GM23338 (cell line): Measurements from ENCODE around the gene AP1G1. TPM values are rescaled to one million over a fixed set of nuclear protein-coding genes. Genes with fewer than 3 reads are reported as not detected.

Experiments
- ATAC-seq: fragments of 200-7000 bp; cut with Tn5 transposase; 3 replicates; pipeline ENCODE4 v1.9.1; 2020
- DNase-seq: peaks from one replicate; pipeline ENCODE4 v3.0.0-alpha.2; 2015; ENCODE audit warnings: low spot score
- H2AFZ ChIP-seq: fragments of 200-600 bp; sonication (generic); 2 replicates; pipeline ENCODE4 v1.8.0; 2016; ENCODE audit warnings: antibody characterized with exemption, mild to moderate bottlenecking, moderate library complexity
- H3F3A ChIP-seq: fragments of 200-600 bp; sonication (generic); replicated peaks from 2 replicates; pipeline ENCODE4 v1.8.0; 2017; ENCODE audit warnings: antibody characterized with exemption, mixed run types, low read depth
- H3K27ac ChIP-seq: fragments of 200-600 bp; sonication (generic); 2 replicates; pipeline ENCODE4 v1.6.1; 2016; ENCODE audit warnings: low read depth
- H3K27me3 ChIP-seq: fragments of 200-600 bp; sonication (generic); 2 replicates; pipeline ENCODE4 v1.8.0; 2016; ENCODE audit warnings: mild to moderate bottlenecking, mixed run types, moderate library complexity; ENCODE audit not compliant: insufficient read depth
- H3K36me3 ChIP-seq: fragments of 200-600 bp; sonication (generic); 2 replicates; pipeline ENCODE4 v1.8.0; 2016; ENCODE audit warnings: mild to moderate bottlenecking; ENCODE audit not compliant: insufficient read depth
- H3K4me1 ChIP-seq: fragments of 200-600 bp; sonication (generic); 2 replicates; pipeline ENCODE4 v1.8.0; 2016; ENCODE audit warnings: mild to moderate bottlenecking, moderate library complexity; ENCODE audit not compliant: insufficient read depth
- H3K4me2 ChIP-seq: fragments of 200-600 bp; sonication (generic); 2 replicates; pipeline ENCODE4 v1.7.1; 2017; ENCODE audit warnings: mixed run types
- H3K4me3 ChIP-seq: fragments of 200-600 bp; sonication (generic); 2 replicates; pipeline ENCODE4 v1.6.1; 2016; ENCODE audit warnings: mixed run types
- H3K79me2 ChIP-seq: fragments of 200-600 bp; sonication (generic); replicated peaks from 2 replicates; pipeline ENCODE4 v1.8.0; 2017; ENCODE audit warnings: mild to moderate bottlenecking; ENCODE audit not compliant: insufficient read depth
- H3K9me2 ChIP-seq: fragments of 200-600 bp; sonication (generic); 2 replicates; pipeline ENCODE4 v1.8.0; 2017; ENCODE audit not compliant: insufficient read depth
- H4K20me1 ChIP-seq: fragments of 200-600 bp; sonication (generic); replicated peaks from 2 replicates; pipeline ENCODE4 v1.8.0; 2017; ENCODE audit warnings: mild to moderate bottlenecking; ENCODE audit not compliant: insufficient read depth
- H3K27ac Mint-ChIP-seq: 2 replicates; pipeline ENCODE4 v1.8.0; 2020; ENCODE audit warnings: inconsistent platforms, mild to moderate bottlenecking, moderate library complexity, mixed read lengths
- H3K27me3 Mint-ChIP-seq: 3 replicates; pipeline ENCODE4 v1.8.0; 2022; ENCODE audit warnings: low read depth, mild to moderate bottlenecking, moderate library complexity, mixed read lengths, inconsistent platforms; ENCODE audit not compliant: insufficient read depth, poor library complexity
- H3K36me3 Mint-ChIP-seq: 3 replicates; pipeline ENCODE4 v1.8.0; 2021; ENCODE audit warnings: low read depth, mild to moderate bottlenecking, inconsistent platforms, moderate library complexity, mixed read lengths
- H3K4me1 Mint-ChIP-seq: 3 replicates; pipeline ENCODE4 v1.8.0; 2020; ENCODE audit warnings: mild to moderate bottlenecking, inconsistent platforms, mixed read lengths
- H3K4me3 Mint-ChIP-seq: 3 replicates; pipeline ENCODE4 v1.8.0; 2021; ENCODE audit warnings: moderate library complexity, mild to moderate bottlenecking, inconsistent platforms, mixed read lengths
- H3K9me3 Mint-ChIP-seq: 3 replicates; pipeline ENCODE4 v1.8.0; 2020; ENCODE audit warnings: moderate library complexity, mild to moderate bottlenecking, inconsistent platforms, mixed read lengths
- CREB1 ChIP-seq: fragments of 250-450 bp; sonication (Bioruptor Pico); IDR thresholded peaks from 2 replicates; pipeline ENCODE4 v1.5.0; 2020; ENCODE audit warnings: low read depth, mild to moderate bottlenecking, moderate library complexity
- EZH2 ChIP-seq: fragments of 200-600 bp; sonication (generic); IDR thresholded peaks from one replicate; pipeline ENCODE4 v1.8.0; 2017; ENCODE audit warnings: antibody characterized with exemption, mild to moderate bottlenecking, low read depth; ENCODE audit not compliant: unreplicated experiment
- JUNB ChIP-seq: IDR thresholded peaks from one replicate; pipeline ENCODE4 v1.6.1; 2016; ENCODE audit warnings: antibody characterized with exemption; ENCODE audit not compliant: unreplicated experiment
- REST ChIP-seq: IDR thresholded peaks from one replicate; pipeline ENCODE4 v1.6.1; 2018; ENCODE audit warnings: antibody characterized with exemption; ENCODE audit not compliant: unreplicated experiment
- STAT1 ChIP-seq: IDR thresholded peaks from one replicate; pipeline ENCODE4 v1.6.1; 2016; ENCODE audit warnings: antibody characterized with exemption; ENCODE audit not compliant: unreplicated experiment
- polyA plus RNA-seq: library from polyadenylated mRNA; unstranded; fragments of >200 nt; fragmentation: Nextera tagmentation; extraction: Ambion mirVana; gene quantifications from 2 replicates; pipeline ENCODE4 v1.2.1, GENCODE V29; 2016
- total RNA-seq: library from RNA; depleted of rRNA; stranded (reverse); fragments of >200 nt; shearing (Covaris generic); gene quantifications from 2 replicates; pipeline ENCODE4 v1.2.3, GENCODE V29; 2014
- TF ChIP-seq, protein P1 (sequence below): IDR thresholded peaks from 2 replicates; pipeline ENCODE4 v1.6.1; 2016; ENCODE audit warnings: antibody characterized with exemption
- TF ChIP-seq, protein P2 (sequence below): fragments of 250-450 bp; sonication (Bioruptor Pico); IDR thresholded peaks from 2 replicates; pipeline ENCODE4 v1.5.0; 2020; ENCODE audit warnings: mild to moderate bottlenecking, moderate library complexity

AP1G1 gene
- total and polyA plus RNA-seq, 2 experiments from 2014 or later, result 16.3 to 73.3 TPM

- no peaks in the 10 kb centered on the region for H3K9me3 Mint-ChIP-seq
- H3K27ac Mint-ChIP-seq, result no peak overlapping the region
- H3K4me3 ChIP-seq, result no peak overlapping the region
- H4K20me1 ChIP-seq, result no peaks in the 10 kb centered on the region
- H3K27me3 ChIP-seq, result no peaks in the 10 kb centered on the region
- H3K36me3 Mint-ChIP-seq, result no peaks in the 10 kb centered on the region
- H2AFZ ChIP-seq, result 0 out of 2 replicates have a peak overlapping the region, but pooled peaks have one; percentile 68
- peaks cover 3% of the 10 kb centered on the region for H3K27me3 Mint-ChIP-seq
- H3K9me2 ChIP-seq, result no peaks in the 10 kb centered on the region
- no peaks in the 10 kb centered on the region for H3K4me1 Mint-ChIP-seq
- no peak overlapping the region for H3K4me3 Mint-ChIP-seq
- DNase-seq (no peak), ATAC-seq (no peak)
- H3K4me1 ChIP-seq, result no peaks in the 10 kb centered on the region
- H3K79me2 ChIP-seq, result no peaks in the 10 kb centered on the region
- no peak overlapping the region for H3K27ac ChIP-seq
- no peaks in the 10 kb centered on the region for H3F3A ChIP-seq
- H3K4me2 ChIP-seq, result no peak overlapping the region
- no peak for TF ChIP-seq EZH2
- TF ChIP-seq, protein P1, sequence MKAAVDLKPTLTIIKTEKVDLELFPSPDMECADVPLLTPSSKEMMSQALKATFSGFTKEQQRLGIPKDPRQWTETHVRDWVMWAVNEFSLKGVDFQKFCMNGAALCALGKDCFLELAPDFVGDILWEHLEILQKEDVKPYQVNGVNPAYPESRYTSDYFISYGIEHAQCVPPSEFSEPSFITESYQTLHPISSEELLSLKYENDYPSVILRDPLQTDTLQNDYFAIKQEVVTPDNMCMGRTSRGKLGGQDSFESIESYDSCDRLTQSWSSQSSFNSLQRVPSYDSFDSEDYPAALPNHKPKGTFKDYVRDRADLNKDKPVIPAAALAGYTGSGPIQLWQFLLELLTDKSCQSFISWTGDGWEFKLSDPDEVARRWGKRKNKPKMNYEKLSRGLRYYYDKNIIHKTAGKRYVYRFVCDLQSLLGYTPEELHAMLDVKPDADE, result no peak
- no peaks in the 10 kb centered on the region for H3K36me3 ChIP-seq
Observed at GRCh38 chr16:71837150-71837549, 28.5 kb upstream of the AP1G1 start.

DNA sequence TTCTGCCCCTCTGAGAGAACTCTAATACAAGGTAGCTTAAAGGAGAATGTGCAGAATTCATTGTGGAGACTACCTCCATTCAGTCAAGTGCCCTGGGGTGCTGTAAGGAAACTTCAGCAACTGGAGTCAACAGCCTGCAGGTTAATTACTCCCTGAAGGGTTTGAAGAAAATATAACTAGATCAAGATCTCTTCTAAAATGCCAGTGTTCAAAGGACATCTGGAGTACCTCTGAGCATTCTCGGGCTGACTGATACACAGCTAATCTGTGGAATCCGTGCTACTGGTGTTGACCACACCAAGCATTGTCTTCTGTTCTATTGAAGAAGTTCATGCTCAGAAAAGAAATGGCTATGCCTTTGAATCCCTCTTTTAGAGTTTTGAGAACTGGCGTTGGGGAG, 25.7 kb upstream of the AP1G1 start:
- Histone ChIP-seq H3K4me3 (no peak overlapping the region), H3K79me2 (no peaks in the 10 kb centered on the region), H3K27ac (no peak overlapping the region), H4K20me1 (no peaks in the 10 kb centered on the region), H3K27me3 (no peaks in the 10 kb centered on the region), H3K36me3 (no peaks in the 10 kb centered on the region), H3K9me2 (no peaks in the 10 kb centered on the region), H2AFZ (no peak overlapping the region), H3K4me1 (no peaks in the 10 kb centered on the region), H3F3A (no peaks in the 10 kb centered on the region), H3K4me2 (no peak overlapping the region)
- no peak for ATAC-seq
- no peak overlapping the region for H3K27ac Mint-ChIP-seq
- no peak for DNase-seq
- no peak for TF ChIP-seq JUNB
- no peak for TF ChIP-seq CREB1
- TF ChIP-seq, protein P1, result no peak
- no peak for TF ChIP-seq STAT1
- no peak for TF ChIP-seq REST
- TF ChIP-seq, protein P2, sequence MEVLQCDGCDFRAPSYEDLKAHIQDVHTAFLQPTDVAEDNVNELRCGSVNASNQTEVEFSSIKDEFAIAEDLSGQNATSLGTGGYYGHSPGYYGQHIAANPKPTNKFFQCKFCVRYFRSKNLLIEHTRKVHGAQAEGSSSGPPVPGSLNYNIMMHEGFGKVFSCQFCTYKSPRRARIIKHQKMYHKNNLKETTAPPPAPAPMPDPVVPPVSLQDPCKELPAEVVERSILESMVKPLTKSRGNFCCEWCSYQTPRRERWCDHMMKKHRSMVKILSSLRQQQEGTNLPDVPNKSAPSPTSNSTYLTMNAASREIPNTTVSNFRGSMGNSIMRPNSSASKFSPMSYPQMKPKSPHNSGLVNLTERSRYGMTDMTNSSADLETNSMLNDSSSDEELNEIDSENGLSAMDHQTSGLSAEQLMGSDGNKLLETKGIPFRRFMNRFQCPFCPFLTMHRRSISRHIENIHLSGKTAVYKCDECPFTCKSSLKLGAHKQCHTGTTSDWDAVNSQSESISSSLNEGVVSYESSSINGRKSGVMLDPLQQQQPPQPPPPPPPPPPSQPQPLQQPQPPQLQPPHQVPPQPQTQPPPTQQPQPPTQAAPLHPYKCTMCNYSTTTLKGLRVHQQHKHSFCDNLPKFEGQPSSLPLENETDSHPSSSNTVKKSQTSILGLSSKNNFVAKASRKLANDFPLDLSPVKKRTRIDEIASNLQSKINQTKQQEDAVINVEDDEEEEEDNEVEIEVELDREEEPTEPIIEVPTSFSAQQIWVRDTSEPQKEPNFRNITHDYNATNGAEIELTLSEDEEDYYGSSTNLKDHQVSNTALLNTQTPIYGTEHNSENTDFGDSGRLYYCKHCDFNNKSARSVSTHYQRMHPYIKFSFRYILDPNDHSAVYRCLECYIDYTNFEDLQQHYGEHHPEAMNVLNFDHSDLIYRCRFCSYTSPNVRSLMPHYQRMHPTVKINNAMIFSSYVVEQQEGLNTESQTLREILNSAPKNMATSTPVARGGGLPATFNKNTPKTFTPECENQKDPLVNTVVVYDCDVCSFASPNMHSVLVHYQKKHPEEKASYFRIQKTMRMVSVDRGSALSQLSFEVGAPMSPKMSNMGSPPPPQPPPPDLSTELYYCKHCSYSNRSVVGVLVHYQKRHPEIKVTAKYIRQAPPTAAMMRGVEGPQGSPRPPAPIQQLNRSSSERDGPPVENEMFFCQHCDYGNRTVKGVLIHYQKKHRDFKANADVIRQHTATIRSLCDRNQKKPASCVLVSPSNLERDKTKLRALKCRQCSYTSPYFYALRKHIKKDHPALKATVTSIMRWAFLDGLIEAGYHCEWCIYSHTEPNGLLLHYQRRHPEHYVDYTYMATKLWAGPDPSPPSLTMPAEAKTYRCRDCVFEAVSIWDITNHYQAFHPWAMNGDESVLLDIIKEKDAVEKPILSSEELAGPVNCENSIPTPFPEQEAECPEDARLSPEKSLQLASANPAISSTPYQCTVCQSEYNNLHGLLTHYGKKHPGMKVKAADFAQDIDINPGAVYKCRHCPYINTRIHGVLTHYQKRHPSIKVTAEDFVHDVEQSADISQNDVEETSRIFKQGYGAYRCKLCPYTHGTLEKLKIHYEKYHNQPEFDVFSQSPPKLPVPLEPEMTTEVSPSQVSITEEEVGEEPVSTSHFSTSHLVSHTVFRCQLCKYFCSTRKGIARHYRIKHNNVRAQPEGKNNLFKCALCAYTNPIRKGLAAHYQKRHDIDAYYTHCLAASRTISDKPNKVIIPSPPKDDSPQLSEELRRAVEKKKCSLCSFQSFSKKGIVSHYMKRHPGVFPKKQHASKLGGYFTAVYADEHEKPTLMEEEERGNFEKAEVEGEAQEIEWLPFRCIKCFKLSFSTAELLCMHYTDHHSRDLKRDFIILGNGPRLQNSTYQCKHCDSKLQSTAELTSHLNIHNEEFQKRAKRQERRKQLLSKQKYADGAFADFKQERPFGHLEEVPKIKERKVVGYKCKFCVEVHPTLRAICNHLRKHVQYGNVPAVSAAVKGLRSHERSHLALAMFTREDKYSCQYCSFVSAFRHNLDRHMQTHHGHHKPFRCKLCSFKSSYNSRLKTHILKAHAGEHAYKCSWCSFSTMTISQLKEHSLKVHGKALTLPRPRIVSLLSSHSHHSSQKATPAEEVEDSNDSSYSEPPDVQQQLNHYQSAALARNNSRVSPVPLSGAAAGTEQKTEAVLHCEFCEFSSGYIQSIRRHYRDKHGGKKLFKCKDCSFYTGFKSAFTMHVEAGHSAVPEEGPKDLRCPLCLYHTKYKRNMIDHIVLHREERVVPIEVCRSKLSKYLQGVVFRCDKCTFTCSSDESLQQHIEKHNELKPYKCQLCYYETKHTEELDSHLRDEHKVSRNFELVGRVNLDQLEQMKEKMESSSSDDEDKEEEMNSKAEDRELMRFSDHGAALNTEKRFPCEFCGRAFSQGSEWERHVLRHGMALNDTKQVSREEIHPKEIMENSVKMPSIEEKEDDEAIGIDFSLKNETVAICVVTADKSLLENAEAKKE (CRISPR knock-in tag), result no peak
- H3K27me3 Mint-ChIP-seq, result no peaks in the 10 kb centered on the region
- no peaks in the 10 kb centered on the region for H3K36me3 Mint-ChIP-seq
- H3K4me1 Mint-ChIP-seq, result no peaks in the 10 kb centered on the region
- H3K4me3 Mint-ChIP-seq, result no peak overlapping the region
- H3K9me3 Mint-ChIP-seq, result no peaks in the 10 kb centered on the region
